Neural progenitor cell (in vitro differentiated cells): Measurements from ENCODE around the gene EPHB6.

ENCODE experiments used
- CTCF ChIP-seq: fragments of 200-600 bp; sonication (generic); IDR thresholded peaks from 2 replicates; pipeline ENCODE4 v1.5.1; 2017; ENCODE audit warnings: antibody characterized with exemption, mild to moderate bottlenecking
- EZH2 ChIP-seq: fragments of 200-600 bp; sonication (generic); IDR thresholded peaks from 2 replicates; pipeline ENCODE4 v1.6.1; 2017; ENCODE audit warnings: antibody characterized with exemption, mild to moderate bottlenecking, moderate library complexity
- EZH2phosphoT487 ChIP-seq: fragments of 200-600 bp; sonication (generic); IDR thresholded peaks from 2 replicates; pipeline ENCODE4 v1.6.1; 2017; ENCODE audit warnings: antibody characterized with exemption

- TF ChIP-seq CTCF (no peak), EZH2phosphoT487 (no peak), EZH2 (no peak)
Measured at GRCh38 chr7:142899661-142900060, 44.8 kb downstream of the EPHB6 start.
